ENCODE measurements around the gene ZSCAN31.

ZSCAN31 gene

GRCh38 chr6:28353356-28353755 is 17.4 kb upstream of the ZSCAN31 start:
- no peak for TF ChIP-seq CTCF (IDR thresholded peaks at IDR 0.05; ENCODE audit: insufficient read depth, low read depth, low read length, missing control alignments)
- no peak for DNase-seq (ENCODE audit: low read depth)
- peak overlapping the region; percentile 41 for H3K4me3 ChIP-seq (ENCODE audit: low read length)

- peak overlapping the region; percentile 64 for H3K4me3 ChIP-seq (ENCODE audit: low read length)
- DNase-seq (ENCODE audit: low read depth) = no peak
- no peak for TF ChIP-seq CTCF (IDR thresholded peaks at IDR 0.05; ENCODE audit: insufficient read depth, low read depth, low read length, missing control alignments)
Observed at GRCh38 chr6:28351493-28351925, 15.6 kb upstream of the ZSCAN31 start.

GRCh38 chr6:28351087-28351486 is 15.1 kb upstream of the ZSCAN31 start:
- peak overlapping the region; percentile 64 for H3K4me3 ChIP-seq (ENCODE audit: low read length)
- TF ChIP-seq CTCF (IDR thresholded peaks at IDR 0.05; ENCODE audit: insufficient read depth, low read depth, low read length, missing control alignments) = no peak
- DNase-seq (ENCODE audit: low read depth) = no peak

- peak within 1 kb of the TSS; percentile 64 for H3K4me3 ChIP-seq (ENCODE audit: low read length)
- peak; percentile 86 for DNase-seq (ENCODE audit: low read depth)
- no peak for TF ChIP-seq CTCF (IDR thresholded peaks at IDR 0.05; ENCODE audit: insufficient read depth, low read depth, low read length, missing control alignments)
Observed at GRCh38 chr6:28349892-28350737, 14.2 kb upstream of the ZSCAN31 start, which contains the start of gene ZKSCAN3. ZKSCAN3 (plus strand) TSS chr6:28349947; CDS start chr6:28359587, 9,640 bp downstream.

- peak overlapping the region; percentile 64 for H3K4me3 ChIP-seq (ENCODE audit: low read length)
- no peak for TF ChIP-seq CTCF (IDR thresholded peaks at IDR 0.05; ENCODE audit: insufficient read depth, low read depth, low read length, missing control alignments)
- DNase-seq (ENCODE audit: low read depth) = no peak
Observed at GRCh38 chr6:28349344-28349891, 13.5 kb upstream of the ZSCAN31 start.

- no peak for TF ChIP-seq CTCF (IDR thresholded peaks at IDR 0.05; ENCODE audit: insufficient read depth, low read depth, low read length, missing control alignments)
- no peak for DNase-seq (ENCODE audit: low read depth)
- H3K4me3 ChIP-seq (ENCODE audit: low read length) = no peak overlapping the region
Observed at GRCh38 chr6:28347119-28347518, 11.2 kb upstream of the ZSCAN31 start.

Data from epithelial cell of esophagus (primary cell).